Measurements from ENCODE around the gene IGF2BP1.
A peak's percentile ranks its signal among the peaks of the same experiment; 100 is the strongest.
"Not testable (repeated sequence)": the region's sequence is repeated elsewhere in the genome, so short reads cannot be mapped to it uniquely, and the experiment has no call there.

The IGF2BP1 gene

DNA sequence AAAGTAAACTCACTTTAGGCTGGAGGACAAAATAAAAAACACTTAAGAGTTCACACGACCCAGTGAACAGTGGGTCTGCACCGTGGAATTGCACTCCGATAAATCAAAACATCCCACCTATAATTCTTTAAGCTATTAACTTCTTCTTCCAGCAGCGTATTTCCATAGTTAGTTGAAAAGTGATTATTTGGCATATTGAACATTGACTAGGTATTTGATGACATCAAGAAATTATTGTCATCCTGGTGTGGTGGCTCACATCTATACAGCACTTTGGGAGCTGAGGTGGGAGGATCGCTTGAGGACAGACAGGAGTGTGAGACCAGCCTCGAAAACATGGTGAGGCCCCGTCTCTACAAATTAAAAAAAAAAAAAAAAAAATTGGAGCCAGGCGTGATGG lies 23.4 kb downstream of the IGF2BP1 start:
- DNase-seq (ENCODE audit: low spot score) = no peak

- DNase-seq (ENCODE audit: low spot score) = no peak
Measured at GRCh38 chr17:49021095-49021767, 24.0 kb downstream of the IGF2BP1 start.

DNA sequence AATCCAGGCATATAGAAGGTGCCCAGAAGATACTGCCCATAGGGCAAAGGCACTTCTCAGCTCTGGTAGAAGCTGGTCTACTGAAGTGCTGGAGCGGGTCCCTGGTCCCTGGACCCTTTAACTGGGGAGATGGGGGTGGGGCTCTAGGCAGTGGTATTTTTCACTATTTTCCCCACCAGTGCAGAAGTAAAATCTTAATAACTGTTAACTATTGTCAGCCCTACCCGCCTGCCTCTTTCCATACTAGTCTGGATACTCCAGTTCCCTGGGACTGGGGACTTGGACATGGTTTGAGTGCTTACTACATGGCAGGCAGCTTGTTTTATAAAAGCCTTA lies 24.6 kb downstream of the IGF2BP1 start:
- DNase-seq (ENCODE audit: low spot score) = no peak

DNA sequence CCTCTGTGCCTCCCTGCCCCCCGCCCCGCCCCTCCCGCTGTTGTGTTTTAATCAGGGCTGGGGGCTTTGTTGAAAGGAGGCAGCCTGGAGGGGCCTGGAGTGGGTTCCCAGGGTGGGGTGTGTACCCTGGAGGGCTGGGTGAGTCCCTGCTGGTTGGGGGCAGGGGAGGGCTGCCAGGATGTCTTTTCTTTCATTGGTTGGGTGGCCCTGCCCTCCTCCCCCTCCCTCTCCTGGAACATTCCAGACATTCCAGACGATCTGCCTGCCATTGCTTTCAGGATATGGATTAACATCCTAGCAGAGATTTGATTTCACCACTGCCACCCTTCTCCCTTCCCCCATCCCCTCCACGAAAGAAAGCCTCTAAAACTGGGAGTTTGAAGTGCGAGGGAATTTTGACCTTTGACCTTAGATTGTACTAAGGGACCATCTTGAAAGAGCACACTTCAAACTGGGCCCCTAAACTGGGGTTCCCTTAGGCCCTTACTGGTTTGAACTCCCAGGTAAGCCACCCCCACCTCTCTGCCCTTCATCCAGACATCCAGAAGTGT lies 25.3 kb downstream of the IGF2BP1 start:
- DNase-seq (ENCODE audit: low spot score) = no peak

DNA sequence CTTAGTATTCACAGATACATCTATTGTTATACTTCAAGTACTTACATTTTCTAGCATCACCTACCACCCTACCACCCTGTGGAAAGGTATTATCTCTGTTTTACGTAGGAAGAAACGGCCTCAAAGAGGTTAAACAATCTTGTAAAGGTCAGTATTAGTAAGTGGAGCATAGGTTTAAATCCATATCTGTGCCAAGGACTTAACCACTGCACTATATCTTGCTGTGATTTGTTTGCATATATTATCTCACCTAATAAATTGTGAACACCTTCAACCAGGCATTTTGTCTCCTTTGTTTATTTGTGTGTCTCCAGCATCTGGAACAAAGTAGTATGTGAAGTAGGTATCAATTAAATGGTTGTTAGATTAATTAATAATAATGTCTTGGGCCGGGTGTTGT lies 27.3 kb downstream of the IGF2BP1 start:
- DNase-seq (ENCODE audit: low spot score) = no peak

DNA sequence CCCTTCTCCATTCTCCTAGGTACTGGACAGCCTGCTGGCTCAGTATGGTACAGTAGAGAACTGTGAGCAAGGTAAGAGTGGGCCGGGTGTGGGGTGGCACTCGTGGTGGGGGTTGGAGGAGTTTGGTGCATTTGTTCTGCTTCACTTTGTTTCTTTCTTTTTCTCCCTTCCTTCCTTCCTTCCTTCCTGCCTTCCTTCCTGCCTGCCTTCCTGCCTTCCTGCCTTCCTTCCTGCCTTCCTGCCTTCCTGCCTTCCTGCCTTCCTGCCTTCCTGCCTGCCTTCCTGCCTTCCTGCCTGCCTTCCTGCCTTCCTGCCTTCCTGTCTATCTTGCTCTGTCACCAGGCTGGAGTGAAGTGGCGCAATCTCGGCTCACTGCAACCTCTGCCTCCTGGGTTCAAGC lies 29.3 kb downstream of the IGF2BP1 start:
- DNase-seq (ENCODE audit: low spot score) = not testable (repeated sequence)

- DNase-seq (ENCODE audit: low spot score) = no peak
Measured at GRCh38 chr17:49028271-49028670, 31.1 kb downstream of the IGF2BP1 start.

GRCh38 chr17:49029801-49030200 lies 32.6 kb downstream of the IGF2BP1 start:
- no peak for DNase-seq (ENCODE audit: low spot score)

- peak; percentile 60 for DNase-seq (ENCODE audit: low spot score)
Measured at GRCh38 chr17:49031965-49032928, 35.1 kb downstream of the IGF2BP1 start.

- DNase-seq (ENCODE audit: low spot score) = peak; percentile 27
Measured at GRCh38 chr17:49035470-49036269, 38.5 kb downstream of the IGF2BP1 start.

DNA sequence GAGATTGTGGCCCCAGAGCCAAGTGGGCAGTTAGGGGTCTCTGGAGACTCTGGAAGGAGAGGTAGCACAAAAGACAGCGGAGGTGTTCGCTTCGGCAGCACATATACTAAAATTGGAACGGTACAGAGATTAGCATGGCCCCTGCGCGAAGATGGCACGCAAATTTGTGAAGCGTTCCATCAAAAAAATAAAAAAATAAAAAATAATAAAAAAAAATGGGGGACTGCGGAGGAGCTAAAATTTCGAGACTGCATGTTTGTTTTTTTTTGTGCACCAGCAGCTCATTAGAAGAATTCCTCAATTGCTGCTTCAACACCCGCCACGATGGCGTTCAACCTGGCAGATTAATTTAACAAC lies 39.1 kb downstream of the IGF2BP1 start:
- no peak for DNase-seq (ENCODE audit: low spot score)

DNA sequence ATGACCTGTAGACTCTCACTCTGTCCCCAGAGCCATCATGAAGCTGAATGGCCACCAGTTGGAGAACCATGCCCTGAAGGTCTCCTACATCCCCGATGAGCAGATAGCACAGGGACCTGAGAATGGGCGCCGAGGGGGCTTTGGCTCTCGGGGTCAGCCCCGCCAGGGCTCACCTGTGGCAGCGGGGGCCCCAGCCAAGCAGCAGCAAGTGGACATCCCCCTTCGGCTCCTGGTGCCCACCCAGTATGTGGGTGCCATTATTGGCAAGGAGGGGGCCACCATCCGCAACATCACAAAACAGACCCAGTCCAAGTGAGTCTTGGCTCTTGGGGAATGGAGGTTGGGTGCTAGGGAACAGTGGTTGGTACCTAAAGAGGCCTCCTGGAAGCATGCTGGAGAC lies 41.0 kb downstream of the IGF2BP1 start:
- DNase-seq (ENCODE audit: low spot score) = no peak

- no peak for DNase-seq (ENCODE audit: low spot score)
Measured at GRCh38 chr17:49038544-49038943, 41.4 kb downstream of the IGF2BP1 start.

- not testable (repeated sequence) for DNase-seq (ENCODE audit: low spot score)
Measured at GRCh38 chr17:49039518-49039917, 42.3 kb downstream of the IGF2BP1 start.

- DNase-seq (ENCODE audit: low spot score) = no peak
Measured at GRCh38 chr17:49041527-49041926, 44.3 kb downstream of the IGF2BP1 start.

GRCh38 chr17:49045376-49045775 lies 48.2 kb downstream of the IGF2BP1 start:
- DNase-seq (ENCODE audit: low spot score) = no peak

DNA sequence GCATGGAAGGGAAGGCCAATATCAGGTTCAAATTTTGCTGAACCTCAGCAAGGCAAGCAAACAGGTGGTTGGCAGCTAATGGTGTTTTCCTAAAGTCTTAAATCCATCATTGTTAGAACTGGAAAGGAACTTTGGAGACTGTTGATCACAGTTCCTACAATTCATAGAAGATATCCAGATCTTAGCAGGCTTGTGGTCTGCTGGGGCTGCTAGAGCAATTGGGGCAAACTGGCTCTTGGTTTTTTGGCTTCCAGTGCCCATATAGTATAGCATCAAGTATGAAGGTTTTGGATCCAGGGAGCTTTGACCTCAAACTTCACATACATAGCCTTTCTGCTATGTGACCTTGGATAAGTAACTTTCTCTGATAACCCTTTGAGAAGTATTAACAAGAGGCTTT lies 49.7 kb downstream of the IGF2BP1 start:
- no peak for DNase-seq (ENCODE audit: low spot score)

DNA sequence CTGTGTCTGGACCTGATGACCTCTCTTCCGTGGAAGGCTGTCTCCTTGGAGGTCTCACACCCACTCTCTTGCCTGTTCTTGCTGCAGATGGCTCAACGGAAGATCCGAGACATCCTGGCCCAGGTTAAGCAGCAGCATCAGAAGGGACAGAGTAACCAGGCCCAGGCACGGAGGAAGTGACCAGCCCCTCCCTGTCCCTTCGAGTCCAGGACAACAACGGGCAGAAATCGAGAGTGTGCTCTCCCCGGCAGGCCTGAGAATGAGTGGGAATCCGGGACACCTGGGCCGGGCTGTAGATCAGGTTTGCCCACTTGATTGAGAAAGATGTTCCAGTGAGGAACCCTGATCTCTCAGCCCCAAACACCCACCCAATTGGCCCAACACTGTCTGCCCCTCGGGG lies 52.1 kb downstream of the IGF2BP1 start:
- no peak for DNase-seq (ENCODE audit: low spot score)

GRCh38 chr17:49050611-49051010 lies 53.4 kb downstream of the IGF2BP1 start:
- DNase-seq (ENCODE audit: low spot score) = no peak

- no peak for DNase-seq (ENCODE audit: low spot score)
Measured at GRCh38 chr17:49051269-49051668, 54.1 kb downstream of the IGF2BP1 start.

DNA sequence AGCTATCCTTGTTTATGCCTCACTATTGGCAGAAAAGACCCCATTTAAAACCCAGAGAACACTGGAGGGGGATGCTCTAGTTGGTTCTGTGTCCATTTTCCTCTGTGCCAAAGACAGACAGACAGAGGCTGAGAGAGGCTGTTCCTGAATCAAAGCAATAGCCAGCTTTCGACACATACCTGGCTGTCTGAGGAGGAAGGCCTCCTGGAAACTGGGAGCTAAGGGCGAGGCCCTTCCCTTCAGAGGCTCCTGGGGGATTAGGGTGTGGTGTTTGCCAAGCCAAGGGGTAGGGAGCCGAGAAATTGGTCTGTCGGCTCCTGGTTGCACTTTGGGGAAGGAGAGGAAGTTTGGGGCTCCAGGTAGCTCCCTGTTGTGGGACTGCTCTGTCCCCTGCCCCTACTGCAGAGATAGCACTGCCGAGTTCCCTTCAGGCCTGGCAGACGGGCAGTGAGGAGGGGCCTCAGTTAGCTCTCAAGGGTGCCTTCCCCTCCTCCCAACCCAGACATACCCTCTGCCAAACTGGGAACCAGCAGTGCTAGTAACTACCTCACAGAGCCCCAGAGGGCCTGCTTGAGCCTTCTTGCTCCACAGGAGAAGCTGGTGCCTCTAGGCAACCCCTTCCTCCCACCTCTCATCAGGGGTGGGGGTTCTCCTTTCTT lies 56.1 kb downstream of the IGF2BP1 start:
- no peak for DNase-seq (ENCODE audit: low spot score)
